ENCODE data around the gene TUBB1.
A peak's percentile ranks its signal among the peaks of the same experiment; 100 is the strongest.
"Not testable (repeated sequence)": the region's sequence is repeated elsewhere in the genome, so short reads cannot be mapped to it uniquely, and the experiment has no call there.

TUBB1 gene

GRCh38 chr20:59037386-59037785 is 18.2 kb downstream of the TUBB1 start:
- TF ChIP-seq CTCF (IDR thresholded peaks at IDR 0.05; ENCODE audit: extremely low read depth, insufficient read depth, missing control alignments), result no peak
- DNase-seq (ENCODE audit: low spot score), result no peak
- in situ Hi-C loops (cut with MboI; ENCODE audit: low pct_unique_long_range_greater_than_20kb, low sequenced_read_pairs, unreplicated experiment), result no loop called here

DNA sequence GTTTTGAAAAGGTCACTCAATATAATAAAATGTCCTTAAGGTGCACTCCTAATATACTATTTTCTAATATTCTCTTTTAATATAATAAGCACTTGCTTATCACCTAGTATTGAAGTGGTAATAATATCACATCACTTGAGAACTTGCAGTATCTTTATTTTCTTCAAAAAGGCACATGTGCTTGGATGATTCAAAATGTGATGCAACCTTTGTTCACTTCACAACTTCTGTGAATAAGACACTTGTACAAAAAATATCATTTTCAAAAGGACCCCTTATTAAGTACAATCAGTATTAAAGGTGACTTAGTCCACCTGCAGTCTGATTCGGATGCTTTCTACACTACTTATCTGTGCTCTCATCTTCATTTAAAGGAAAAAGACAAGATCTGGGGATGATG is 20.0 kb downstream of the TUBB1 start:
- no peak for TF ChIP-seq CTCF (IDR thresholded peaks at IDR 0.05; ENCODE audit: extremely low read depth, insufficient read depth, missing control alignments)
- in situ Hi-C loops (cut with MboI; ENCODE audit: low pct_unique_long_range_greater_than_20kb, low sequenced_read_pairs, unreplicated experiment), result no loop called here
- DNase-seq (ENCODE audit: low spot score), result no peak

- in situ Hi-C loops (cut with MboI; ENCODE audit: low pct_unique_long_range_greater_than_20kb, low sequenced_read_pairs, unreplicated experiment), result no loop called here
- no peak for TF ChIP-seq CTCF (IDR thresholded peaks at IDR 0.05; ENCODE audit: extremely low read depth, insufficient read depth, missing control alignments)
These were observed 21.4 kb downstream of the TUBB1 start for GRCh38 chr20:59040667-59041066.

DNA sequence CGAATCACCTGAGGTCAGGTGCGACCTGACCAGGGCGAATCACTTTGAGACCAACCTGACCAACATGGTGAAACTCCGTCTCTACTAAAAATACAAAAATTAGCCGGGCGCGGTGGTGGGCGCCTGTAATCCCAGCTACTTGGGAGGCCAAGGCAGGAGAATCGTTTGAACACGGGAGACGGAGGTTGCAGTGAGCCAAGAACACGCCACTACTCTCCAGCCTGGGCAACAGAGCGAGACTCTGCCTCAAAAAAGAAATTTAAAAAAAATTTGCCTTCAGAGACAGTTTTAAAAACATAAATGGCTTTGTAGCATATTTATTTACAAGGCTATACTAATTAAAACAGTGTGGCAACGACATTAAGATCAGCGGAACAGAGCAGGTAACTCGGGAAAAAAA is 22.3 kb downstream of the TUBB1 start:
- DNase-seq (ENCODE audit: low spot score); in situ Hi-C loops (cut with MboI; ENCODE audit: low pct_unique_long_range_greater_than_20kb, low sequenced_read_pairs, unreplicated experiment): not testable (repeated sequence)

More at GRCh38 chr20:59040667-59041066, 21.4 kb downstream of the TUBB1 start:
- no peak for DNase-seq (ENCODE audit: low spot score)

- in situ Hi-C loops (cut with MboI; ENCODE audit: low pct_unique_long_range_greater_than_20kb, low sequenced_read_pairs, unreplicated experiment), result no loop called here
- peak; percentile 40 for DNase-seq (ENCODE audit: low spot score)
- TF ChIP-seq CTCF (IDR thresholded peaks at IDR 0.05; ENCODE audit: extremely low read depth, insufficient read depth, missing control alignments), result no peak
These were observed 23.0 kb downstream of the TUBB1 start, which contains the start of gene PRELID3B for GRCh38 chr20:59042151-59042795. Gene PRELID3B, minus strand, starts transcription at chr20:59042786. Its CDS starts 56 bp downstream, at chr20:59042730.

DNA sequence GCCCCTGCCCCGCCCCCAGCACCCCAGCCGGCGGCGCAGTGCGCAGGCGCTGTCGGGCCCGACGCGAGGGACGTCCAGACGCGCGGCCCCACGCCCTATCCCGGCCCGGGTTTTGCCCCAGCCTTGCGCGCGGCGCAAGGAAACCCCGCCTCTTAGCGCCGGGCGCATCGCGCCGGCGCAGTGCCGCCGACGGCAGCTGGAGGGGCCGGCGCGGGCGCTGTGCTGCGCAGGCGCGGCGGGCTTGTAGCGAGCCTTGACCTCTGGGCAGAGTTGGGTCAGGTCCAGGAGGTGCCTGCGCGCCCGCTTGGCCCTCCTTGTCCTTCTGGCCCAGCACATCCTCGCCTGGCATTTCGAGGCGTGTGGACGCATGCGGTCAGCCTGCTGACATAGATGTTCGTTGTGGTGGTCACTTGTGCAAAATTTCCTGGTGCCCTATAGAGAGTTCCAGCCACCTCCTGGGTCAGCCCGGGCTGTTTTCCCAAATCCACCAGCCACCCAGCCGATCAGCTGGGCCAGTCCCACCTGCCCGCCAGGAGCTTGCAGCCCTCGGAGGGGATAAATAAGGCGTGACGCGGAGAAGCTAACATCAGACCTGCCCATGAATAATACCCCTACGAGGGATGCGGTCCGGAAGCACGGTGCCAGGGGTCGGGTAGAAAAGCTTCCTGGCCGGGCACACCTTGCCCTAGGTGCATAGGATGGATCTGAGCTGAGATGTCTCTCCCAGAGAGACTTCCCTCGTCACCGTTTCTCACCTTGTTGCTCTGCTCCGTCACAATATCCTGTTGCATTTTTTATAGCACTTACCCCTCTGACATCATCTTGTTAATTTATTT is 23.8 kb downstream of the TUBB1 start:
- peak; percentile 99 for DNase-seq (ENCODE audit: low spot score)
- in situ Hi-C loops (cut with MboI; ENCODE audit: low pct_unique_long_range_greater_than_20kb, low sequenced_read_pairs, unreplicated experiment), result no loop called here
- TF ChIP-seq CTCF (IDR thresholded peaks at IDR 0.05; ENCODE audit: extremely low read depth, insufficient read depth, missing control alignments), result no peak

DNA sequence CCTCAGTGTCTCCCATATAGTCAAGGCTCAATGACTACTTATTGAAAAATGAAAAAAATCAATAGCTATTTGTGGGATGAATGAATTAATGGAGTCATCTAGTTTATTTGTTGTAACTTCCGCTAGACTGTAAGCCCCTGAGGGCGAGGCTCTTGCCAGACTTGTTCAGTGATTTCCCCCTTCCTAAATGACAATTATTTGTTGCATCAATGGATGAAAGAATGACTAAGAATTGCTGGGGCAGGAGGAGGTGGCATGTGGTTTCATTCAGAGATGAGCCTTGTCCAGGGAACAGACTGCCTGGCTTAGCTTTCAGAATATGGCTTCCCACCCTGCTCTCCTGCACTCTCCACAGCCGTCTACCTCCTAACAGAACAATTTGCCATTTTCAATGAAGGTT is 24.5 kb downstream of the TUBB1 start:
- TF ChIP-seq CTCF (IDR thresholded peaks at IDR 0.05; ENCODE audit: extremely low read depth, insufficient read depth, missing control alignments), result no peak
- no peak for DNase-seq (ENCODE audit: low spot score)
- in situ Hi-C loops (cut with MboI; ENCODE audit: low pct_unique_long_range_greater_than_20kb, low sequenced_read_pairs, unreplicated experiment), result no loop called here

All from GM13977 (cell line).